Calu3 (cell line): ENCODE data around the gene SLC9A1. TPM values are rescaled to one million over a fixed set of nuclear protein-coding genes. Genes with fewer than 3 reads are reported as not detected.

Experiments used
- BruUV-seq: library from RNA; stranded (reverse); fragments of 400-500 nt; replicated peaks from 2 replicates; lab custom pipeline; 2021; lab: Mats Ljungman, UMichigan
- CTCF ChIA-PET: fragments of 300-600 bp; sonication (Branson Sonifier 250); formaldehyde crosslinking; loops from one replicate; lab custom pipeline; 2022; ENCODE audit warnings: antibody characterized with exemption; lab: Charles Lee
- DNase-seq: peaks from one replicate; pipeline ENCODE4 v3.0.0; 2022
- H3K27ac Mint-ChIP-seq: one replicate; pipeline ENCODE4 v1.8.0; 2022; ENCODE audit warnings: mixed read lengths; ENCODE audit not compliant: unreplicated experiment
- H3K27me3 Mint-ChIP-seq: one replicate; pipeline ENCODE4 v1.8.0; 2022; ENCODE audit warnings: mixed read lengths; ENCODE audit not compliant: unreplicated experiment
- H3K36me3 Mint-ChIP-seq: one replicate; pipeline ENCODE4 v1.8.0; 2022; ENCODE audit warnings: mild to moderate bottlenecking, moderate library complexity, mixed read lengths; ENCODE audit not compliant: insufficient read depth, unreplicated experiment
- H3K4me1 Mint-ChIP-seq: one replicate; pipeline ENCODE4 v1.8.0; 2022; ENCODE audit warnings: mild to moderate bottlenecking, low read depth, mixed read lengths; ENCODE audit not compliant: unreplicated experiment
- H3K4me3 Mint-ChIP-seq: one replicate; pipeline ENCODE4 v1.8.0; 2022; ENCODE audit warnings: mild to moderate bottlenecking, low read depth, moderate library complexity, mixed read lengths; ENCODE audit not compliant: unreplicated experiment
- H3K9me3 Mint-ChIP-seq: one replicate; pipeline ENCODE4 v1.8.0; 2022; ENCODE audit warnings: low read depth, mixed read lengths; ENCODE audit not compliant: unreplicated experiment
- CTCF ChIP-seq: fragments of 200-600 bp; IDR thresholded peaks from one replicate; pipeline ENCODE4 v1.8.0; 2022; ENCODE audit warnings: antibody characterized with exemption; ENCODE audit not compliant: unreplicated experiment
- intact Hi-C: fragments of 100-400 bp; cut with micrococcal nuclease; formaldehyde crosslinking; loops from one replicate; pipeline ENCODE4 v1.10.0; 2022; ENCODE audit not compliant: unreplicated experiment
- total RNA-seq: library from RNA; stranded (reverse); gene quantifications from 2 replicates; pipeline ENCODE4 v1.2.3, GENCODE V29; 2022

The SLC9A1 gene
- total RNA-seq, 1 experiment from 2014 or later, result 17.4 TPM

- intact Hi-C loops, result no loop called here
- BruUV-seq, result no TSS peak
- no peaks in the 10 kb centered on the region for H3K27me3 Mint-ChIP-seq
- TF ChIP-seq CTCF, result no peak
- no peak for DNase-seq
- H3K27ac Mint-ChIP-seq, result peak overlapping the region; percentile 3
- peaks cover 5% of the 10 kb centered on the region for H3K36me3 Mint-ChIP-seq
- CTCF ChIA-PET, result no interaction called here
- H3K9me3 Mint-ChIP-seq, result no peaks in the 10 kb centered on the region
- peaks cover 10% of the 10 kb centered on the region for H3K4me1 Mint-ChIP-seq
- no peak overlapping the region for H3K4me3 Mint-ChIP-seq
Measured at GRCh38 chr1:27116697-27117096, 38.2 kb downstream of the SLC9A1 start.

GRCh38 chr1:27116232-27116631 is 38.7 kb downstream of the SLC9A1 start:
- H3K9me3 Mint-ChIP-seq, result no peaks in the 10 kb centered on the region
- no TSS peak for BruUV-seq
- no peaks in the 10 kb centered on the region for H3K27me3 Mint-ChIP-seq
- H3K27ac Mint-ChIP-seq, result no peak overlapping the region
- peaks cover 10% of the 10 kb centered on the region for H3K4me1 Mint-ChIP-seq
- no peak for DNase-seq
- intact Hi-C loops, result no loop called here
- no peak for TF ChIP-seq CTCF
- CTCF ChIA-PET, result no interaction called here
- no peak overlapping the region for H3K4me3 Mint-ChIP-seq
- H3K36me3 Mint-ChIP-seq, result peaks cover 5% of the 10 kb centered on the region

- Mint-ChIP-seq H3K9me3 (no peaks in the 10 kb centered on the region), H3K36me3 (peaks cover 5% of the 10 kb centered on the region), H3K27me3 (no peaks in the 10 kb centered on the region), H3K27ac (no peak overlapping the region), H3K4me3 (no peak overlapping the region), H3K4me1 (peaks cover 10% of the 10 kb centered on the region)
- intact Hi-C loops, result no loop called here
- CTCF ChIA-PET, result no interaction called here
- no peak for DNase-seq
- TF ChIP-seq CTCF, result no peak
- no TSS peak for BruUV-seq
Measured at GRCh38 chr1:27114546-27114945, 40.4 kb downstream of the SLC9A1 start.

GRCh38 chr1:27113861-27114260 is 41.1 kb downstream of the SLC9A1 start:
- no TSS peak for BruUV-seq
- intact Hi-C loops, result loop anchor here (2.0 kb wide), 1 partner anchor 85 kb away; no protein-coding TSS in a partner anchor
- no peak for TF ChIP-seq CTCF
- Mint-ChIP-seq H3K36me3 (peaks cover 5% of the 10 kb centered on the region), H3K4me3 (no peak overlapping the region), H3K27ac (no peak overlapping the region), H3K27me3 (no peaks in the 10 kb centered on the region), H3K9me3 (no peaks in the 10 kb centered on the region), H3K4me1 (peaks cover 10% of the 10 kb centered on the region)
- CTCF ChIA-PET, result no interaction called here
- DNase-seq, result no peak
